Muscle layer of colon (tissue), 2 donors: ENCODE results near the gene NKAIN2.

Source experiments
- H3K27ac ChIP-seq: one replicate; pipeline ENCODE4 v1.7.0; 2013; ENCODE audit warnings: low read depth, mild to moderate bottlenecking, low read length, moderate library complexity
- H3K27me3 ChIP-seq, 2 donors: one replicate each; pipeline ENCODE4 v1.7.0; 2013; ENCODE audit warnings: low read length in 2 of 2, mild to moderate bottlenecking in 2 of 2; ENCODE audit not compliant: insufficient read depth in 2 of 2, control insufficient read depth in 1 of 2
- H3K36me3 ChIP-seq: one replicate; pipeline ENCODE4 v1.7.0; 2013; ENCODE audit warnings: mild to moderate bottlenecking, low read length; ENCODE audit not compliant: insufficient read depth
- H3K4me1 ChIP-seq: one replicate; pipeline ENCODE4 v1.7.0; 2013; ENCODE audit warnings: mild to moderate bottlenecking, low read length; ENCODE audit not compliant: insufficient read depth
- H3K4me3 ChIP-seq, 2 donors: one replicate each; pipeline ENCODE4 v1.7.0; 2013; ENCODE audit warnings: low read length in 2 of 2, low read depth in 1 of 2, mild to moderate bottlenecking in 1 of 2, moderate library complexity in 1 of 2
- H3K9ac ChIP-seq: one replicate; pipeline ENCODE4 v1.7.0; 2013; ENCODE audit warnings: low read length
- H3K9me3 ChIP-seq: one replicate; pipeline ENCODE4 v1.7.0; 2013; ENCODE audit warnings: mild to moderate bottlenecking, low read length
- donor health status: abdominal sarcoma.
- donor health status: Adenocarcinoma of cecum.

NKAIN2 gene

GRCh38 chr6:123925842-123926399, 122.3 kb downstream of the NKAIN2 start:
- H3K9ac ChIP-seq: no peak overlapping the region
- no peak overlapping the region for H3K4me3 ChIP-seq
- no peaks in the 10 kb centered on the region for H3K36me3 ChIP-seq
- H3K27ac ChIP-seq: no peak overlapping the region
- no peaks in the 10 kb centered on the region for H3K9me3 ChIP-seq
- no peaks in the 10 kb centered on the region for H3K27me3 ChIP-seq
- no peaks in the 10 kb centered on the region for H3K4me1 ChIP-seq

DNA sequence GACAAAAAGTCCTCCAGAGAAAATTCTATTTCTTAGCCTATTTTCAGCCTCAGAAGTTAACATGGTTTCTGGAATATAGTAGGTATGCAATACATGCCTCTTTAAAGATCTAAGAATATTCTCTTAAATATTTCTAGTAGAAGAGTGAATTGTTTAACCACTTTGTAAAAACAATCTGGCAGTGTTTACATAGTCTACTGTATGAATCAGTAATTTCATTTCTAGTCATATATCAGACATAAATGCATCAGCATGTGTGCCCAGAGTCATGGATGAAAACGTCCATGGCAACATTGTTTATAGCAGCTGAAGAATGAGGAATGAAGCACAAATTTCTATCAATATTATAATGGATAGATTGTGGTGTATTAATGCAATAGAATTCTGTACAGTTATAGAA, 124.9 kb downstream of the NKAIN2 start:
- no peaks in the 10 kb centered on the region for H3K9me3 ChIP-seq
- H3K4me1 ChIP-seq: no peaks in the 10 kb centered on the region
- H3K4me3 ChIP-seq: no peak overlapping the region
- no peaks in the 10 kb centered on the region for H3K36me3 ChIP-seq
- no peak overlapping the region for H3K27ac ChIP-seq
- no peak overlapping the region for H3K9ac ChIP-seq
- no peaks in the 10 kb centered on the region for H3K27me3 ChIP-seq

- Histone ChIP-seq H3K36me3 (no peaks in the 10 kb centered on the region), H3K4me1 (no peaks in the 10 kb centered on the region), H3K4me3 (no peak overlapping the region), H3K27me3 (no peaks in the 10 kb centered on the region), H3K9me3 (no peaks in the 10 kb centered on the region), H3K27ac (no peak overlapping the region), H3K9ac (no peak overlapping the region)
Measured at GRCh38 chr6:123931928-123932327, 128.3 kb downstream of the NKAIN2 start.

- no peak overlapping the region for H3K4me3 ChIP-seq
- no peak overlapping the region for H3K9ac ChIP-seq
- no peak overlapping the region for H3K27ac ChIP-seq
- no peaks in the 10 kb centered on the region for H3K27me3 ChIP-seq
- no peaks in the 10 kb centered on the region for H3K9me3 ChIP-seq
- no peaks in the 10 kb centered on the region for H3K4me1 ChIP-seq
- no peaks in the 10 kb centered on the region for H3K36me3 ChIP-seq
Measured at GRCh38 chr6:123940551-123940950, 136.9 kb downstream of the NKAIN2 start.

DNA sequence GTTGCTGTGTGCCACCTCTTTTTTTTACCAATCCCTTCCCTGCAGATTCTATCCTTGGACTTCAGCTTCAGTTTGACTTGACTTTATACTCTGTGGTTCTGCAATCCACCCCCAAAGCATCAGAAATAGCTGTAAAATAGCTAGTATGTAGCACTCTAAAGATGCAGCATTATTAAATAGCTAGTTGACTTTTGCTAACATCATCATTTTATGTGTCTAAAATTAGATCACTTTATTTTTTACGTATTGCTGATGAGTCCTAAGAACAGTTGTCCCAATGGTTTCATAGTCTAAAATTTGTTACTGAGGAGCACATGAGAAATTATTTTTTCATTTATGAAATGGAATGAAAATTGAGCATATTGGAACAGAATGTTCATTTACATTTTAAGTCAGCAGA, 138.2 kb downstream of the NKAIN2 start:
- H3K4me1 ChIP-seq: no peaks in the 10 kb centered on the region
- H3K27ac ChIP-seq: no peak overlapping the region
- H3K27me3 ChIP-seq: no peaks in the 10 kb centered on the region
- no peak overlapping the region for H3K4me3 ChIP-seq
- no peak overlapping the region for H3K9ac ChIP-seq
- H3K36me3 ChIP-seq: no peaks in the 10 kb centered on the region
- no peaks in the 10 kb centered on the region for H3K9me3 ChIP-seq

DNA sequence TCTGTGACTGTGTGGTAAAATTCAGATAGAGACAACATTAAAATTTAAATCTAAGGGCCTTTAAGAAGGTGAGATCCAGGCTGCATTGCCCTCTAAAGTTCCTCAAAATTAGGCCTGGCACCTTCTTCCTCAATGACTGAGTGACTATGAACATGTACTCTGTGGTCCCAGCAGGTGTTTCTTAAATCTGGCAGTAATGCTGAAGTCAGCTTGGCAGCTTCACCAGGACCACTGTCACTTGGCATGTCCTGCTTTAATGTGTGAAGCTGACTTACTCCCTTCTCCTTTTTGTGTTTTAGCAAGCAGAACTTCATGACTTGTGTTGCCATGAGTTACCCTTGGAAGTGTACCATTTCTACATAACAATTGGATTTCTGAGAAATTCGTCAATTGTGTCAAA, 141.7 kb downstream of the NKAIN2 start:
- no peak overlapping the region for H3K27ac ChIP-seq
- H3K4me3 ChIP-seq: no peak overlapping the region
- H3K9me3 ChIP-seq: peaks cover 3% of the 10 kb centered on the region
- no peak overlapping the region for H3K9ac ChIP-seq
- H3K27me3 ChIP-seq: no peaks in the 10 kb centered on the region
- no peaks in the 10 kb centered on the region for H3K4me1 ChIP-seq
- no peaks in the 10 kb centered on the region for H3K36me3 ChIP-seq

GRCh38 chr6:123953920-123954319, 150.3 kb downstream of the NKAIN2 start:
- Histone ChIP-seq H3K4me3 (no peak overlapping the region), H3K36me3 (no peaks in the 10 kb centered on the region), H3K27ac (no peak overlapping the region), H3K9ac (no peak overlapping the region), H3K9me3 (peaks cover 2% of the 10 kb centered on the region), H3K4me1 (no peaks in the 10 kb centered on the region), H3K27me3 (no peaks in the 10 kb centered on the region)

DNA sequence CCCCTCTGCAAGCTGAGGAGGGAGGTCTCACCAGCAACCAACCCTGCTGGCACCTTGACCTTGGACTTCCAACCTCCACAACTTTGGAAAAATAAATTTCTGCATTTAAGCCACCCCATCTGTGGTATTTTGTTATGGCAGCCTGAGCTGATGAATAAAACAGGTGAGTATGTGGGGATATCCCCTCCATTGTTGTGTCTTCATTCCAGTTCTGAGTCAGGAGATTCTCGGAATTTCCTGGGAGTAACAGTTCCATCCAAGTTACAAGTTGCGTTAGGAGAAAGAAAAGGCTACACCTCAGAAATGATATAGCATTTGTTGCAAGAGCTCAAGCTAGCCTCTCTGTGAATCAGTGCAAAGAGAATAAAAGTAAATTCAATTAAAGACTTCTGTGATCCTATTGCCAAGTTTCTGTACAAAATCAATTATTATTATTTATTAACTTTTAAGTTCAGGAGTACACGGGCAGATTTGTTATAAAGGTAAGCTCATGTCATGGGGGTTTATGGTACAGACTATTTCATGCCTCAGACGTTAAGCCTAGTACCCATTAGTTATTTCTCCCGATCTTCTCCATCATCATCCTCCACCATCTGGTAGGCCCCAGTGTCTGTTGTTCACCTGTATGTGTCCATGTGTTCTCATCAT, 153.0 kb downstream of the NKAIN2 start:
- Histone ChIP-seq H3K36me3 (no peaks in the 10 kb centered on the region), H3K4me1 (no peaks in the 10 kb centered on the region), H3K27ac (no peak overlapping the region), H3K4me3 (no peak overlapping the region), H3K9ac (no peak overlapping the region), H3K9me3 (no peaks in the 10 kb centered on the region), H3K27me3 (no peaks in the 10 kb centered on the region)

- Histone ChIP-seq H3K9me3 (no peaks in the 10 kb centered on the region), H3K4me3 (no peak overlapping the region), H3K27ac (no peak overlapping the region), H3K9ac (no peak overlapping the region), H3K36me3 (no peaks in the 10 kb centered on the region), H3K4me1 (no peaks in the 10 kb centered on the region), H3K27me3 (no peaks in the 10 kb centered on the region)
Measured at GRCh38 chr6:123962508-123962907, 158.8 kb downstream of the NKAIN2 start.

GRCh38 chr6:123965894-123966293, 162.2 kb downstream of the NKAIN2 start:
- H3K4me1 ChIP-seq: no peaks in the 10 kb centered on the region
- H3K27ac ChIP-seq: no peak overlapping the region
- no peak overlapping the region for H3K4me3 ChIP-seq
- no peaks in the 10 kb centered on the region for H3K36me3 ChIP-seq
- H3K9ac ChIP-seq: no peak overlapping the region
- no peaks in the 10 kb centered on the region for H3K27me3 ChIP-seq
- no peaks in the 10 kb centered on the region for H3K9me3 ChIP-seq

DNA sequence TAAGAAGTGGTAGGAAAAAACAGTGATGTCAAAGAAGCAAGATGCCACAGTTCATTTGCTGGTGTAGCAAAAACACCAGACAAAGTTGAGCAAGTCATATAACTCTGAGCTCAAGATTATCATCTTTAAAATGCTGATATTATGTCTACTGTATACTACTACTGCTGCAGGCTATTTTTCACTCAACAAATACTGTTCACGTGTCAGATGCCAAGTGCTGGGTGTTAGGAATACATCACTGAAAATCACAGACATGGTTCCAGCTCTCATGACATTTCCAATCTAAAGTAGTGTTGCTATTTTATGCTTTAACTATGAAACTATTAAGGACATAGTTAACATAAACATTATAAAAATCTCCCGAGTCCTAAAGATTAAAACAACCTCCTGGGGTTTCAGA, 163.0 kb downstream of the NKAIN2 start:
- H3K9me3 ChIP-seq: no peaks in the 10 kb centered on the region
- no peaks in the 10 kb centered on the region for H3K36me3 ChIP-seq
- no peak overlapping the region for H3K9ac ChIP-seq
- H3K4me3 ChIP-seq: no peak overlapping the region
- no peaks in the 10 kb centered on the region for H3K4me1 ChIP-seq
- no peaks in the 10 kb centered on the region for H3K27me3 ChIP-seq
- no peak overlapping the region for H3K27ac ChIP-seq

DNA sequence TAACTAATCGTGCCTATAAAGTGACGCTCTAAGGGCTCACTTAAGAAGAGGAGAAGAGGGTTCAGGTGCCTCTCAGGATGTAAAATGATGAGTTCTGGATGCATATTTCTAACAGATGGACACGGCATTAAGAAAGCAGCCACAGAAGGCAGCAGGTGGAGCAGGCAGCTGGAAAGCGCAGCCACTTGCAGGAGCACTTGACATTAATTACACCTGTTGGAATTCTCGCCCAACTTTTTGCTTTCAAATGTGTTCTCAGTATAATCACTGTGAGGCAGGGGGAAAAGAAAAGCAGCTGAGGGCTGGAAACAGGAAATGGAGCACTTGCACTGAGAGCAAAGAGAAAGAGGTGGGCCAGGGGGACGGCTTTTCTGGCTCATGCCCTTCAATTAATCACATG, 164.2 kb downstream of the NKAIN2 start:
- no peak overlapping the region for H3K4me3 ChIP-seq
- H3K27ac ChIP-seq: no peak overlapping the region
- H3K27me3 ChIP-seq: no peaks in the 10 kb centered on the region
- H3K9ac ChIP-seq: no peak overlapping the region
- H3K4me1 ChIP-seq: no peaks in the 10 kb centered on the region
- H3K9me3 ChIP-seq: no peaks in the 10 kb centered on the region
- no peaks in the 10 kb centered on the region for H3K36me3 ChIP-seq
